Endodermal cell (in vitro differentiated cells): Measurements from ENCODE around the gene PDE7B. TPM values are rescaled to one million over a fixed set of nuclear protein-coding genes. Genes with fewer than 3 reads are reported as not detected.

ENCODE experiments used
- DNase-seq: peaks from one replicate; pipeline ENCODE4 v3.0.0-alpha.2; 2017
- H3K27ac ChIP-seq: 2 replicates; pipeline ENCODE4 v1.5.1; 2013; ENCODE audit warnings: mild to moderate bottlenecking, low read depth, low read length, moderate library complexity
- H3K27me3 ChIP-seq: 2 replicates; pipeline ENCODE4 v1.6.1; 2013; ENCODE audit warnings: mild to moderate bottlenecking, low read length, moderate library complexity; ENCODE audit not compliant: insufficient read depth, control insufficient read depth, poor library complexity, severe bottlenecking
- H3K36me3 ChIP-seq: 2 replicates; pipeline ENCODE4 v1.7.0; 2013; ENCODE audit warnings: mild to moderate bottlenecking, low read length, moderate library complexity; ENCODE audit not compliant: control insufficient read depth, insufficient read depth
- H3K4me1 ChIP-seq: one replicate; pipeline ENCODE4 v1.7.0; 2013; ENCODE audit warnings: low read length; ENCODE audit not compliant: control insufficient read depth, insufficient read depth
- H3K4me3 ChIP-seq: 2 replicates; pipeline ENCODE4 v1.5.1; 2013; ENCODE audit warnings: mild to moderate bottlenecking, low read length, moderate library complexity
- H3K9ac ChIP-seq: 2 replicates; pipeline ENCODE4 v1.6.1; 2013; ENCODE audit warnings: mild to moderate bottlenecking, low read length, moderate library complexity; ENCODE audit not compliant: poor library complexity, severe bottlenecking; ENCODE audit errors: extremely low read depth
- H3K9me3 ChIP-seq: 2 replicates; pipeline ENCODE4 v1.6.1; 2013; ENCODE audit warnings: mild to moderate bottlenecking, low read length, moderate library complexity; ENCODE audit not compliant: control insufficient read depth
- H3K27ac Mint-ChIP-seq: 2 replicates; pipeline ENCODE4 v1.8.0; 2020; ENCODE audit warnings: mixed read lengths
- H3K27me3 Mint-ChIP-seq: 2 replicates; pipeline ENCODE4 v1.8.0; 2021; ENCODE audit warnings: mild to moderate bottlenecking, mixed read lengths; ENCODE audit not compliant: insufficient read depth
- H3K36me3 Mint-ChIP-seq: 2 replicates; pipeline ENCODE4 v1.8.0; 2020; ENCODE audit warnings: low read depth, mixed read lengths
- H3K4me1 Mint-ChIP-seq: 2 replicates; pipeline ENCODE4 v1.8.0; 2020; ENCODE audit warnings: mixed read lengths
- H3K4me3 Mint-ChIP-seq: 2 replicates; pipeline ENCODE4 v1.8.0; 2020; ENCODE audit warnings: mild to moderate bottlenecking, moderate library complexity, mixed read lengths
- H3K9me3 Mint-ChIP-seq: 2 replicates; pipeline ENCODE4 v1.8.0; 2020; ENCODE audit warnings: mild to moderate bottlenecking, mixed read lengths
- CTCF ChIP-seq: fragments of 200-600 bp; sonication (generic); conservative IDR thresholded peaks from 2 replicates; pipeline ENCODE4 v1.5.0; 2021; ENCODE audit warnings: antibody characterized with exemption, mild to moderate bottlenecking
- WGBS, 2 experiments: methylation state at CpG; one replicate each; pipeline versions ENCODE4 v1.1.5 to v1.1.7; 2013; ENCODE audit warnings: missing lambda C conversion rate in 2 of 2, mixed read lengths in 1 of 2; ENCODE audit not compliant: insufficient coverage in 1 of 2, insufficient read length in 1 of 2; 5-methylcytosine and 5-hydroxymethylcytosine counted together
- total RNA-seq, 2 donors: library from RNA; stranded (reverse); fragmentation: NEBNext Ultra II Directional in 1 of 2; extraction: Animal tissue kit (Norgen Biotek cat#: 25700) in 1 of 2; gene quantifications; 2 replicates in 1 of 2; 3 replicates in 1 of 2; pipeline ENCODE4 v1.2.1, GENCODE V29; 2021

PDE7B gene
- total RNA-seq, 2 donors from 2014 or later = 0.26 TPM; not detected in 1

- Mint-ChIP-seq H3K4me1 (no peaks in the 10 kb centered on the region), H3K27me3 (no peaks in the 10 kb centered on the region), H3K9me3 (no peaks in the 10 kb centered on the region), H3K36me3 (no peaks in the 10 kb centered on the region), H3K27ac (no peak overlapping the region), H3K4me3 (no peak overlapping the region)
- H3K9ac ChIP-seq = no peak overlapping the region
- H3K36me3 ChIP-seq = no peaks in the 10 kb centered on the region
- no peaks in the 10 kb centered on the region for H3K4me1 ChIP-seq
- WGBS, 2 experiments = 90 to 100% methylated on average over 2 of the region's 2 CpGs
- no peak for DNase-seq
- no peak for TF ChIP-seq CTCF
- H3K9me3 ChIP-seq = no peaks in the 10 kb centered on the region
- H3K4me3 ChIP-seq = no peak overlapping the region
- H3K27ac ChIP-seq = no peak overlapping the region
- H3K27me3 ChIP-seq = no peaks in the 10 kb centered on the region
Measured at GRCh38 chr6:136025736-136026135, 174.2 kb downstream of the PDE7B start.

- Mint-ChIP-seq H3K4me3 (no peak overlapping the region), H3K9me3 (no peaks in the 10 kb centered on the region), H3K27ac (no peak overlapping the region), H3K36me3 (no peaks in the 10 kb centered on the region), H3K4me1 (no peaks in the 10 kb centered on the region), H3K27me3 (no peaks in the 10 kb centered on the region)
- no peak for DNase-seq
- Histone ChIP-seq H3K9me3 (no peaks in the 10 kb centered on the region), H3K27ac (no peak overlapping the region), H3K36me3 (no peaks in the 10 kb centered on the region), H3K9ac (no peak overlapping the region), H3K4me3 (no peak overlapping the region), H3K4me1 (no peaks in the 10 kb centered on the region), H3K27me3 (no peaks in the 10 kb centered on the region)
- no peak for TF ChIP-seq CTCF
- WGBS, 2 experiments = 91 to 100% methylated on average over 1 to 3 of the region's 3 CpGs
Measured at GRCh38 chr6:136030131-136030530, 178.6 kb downstream of the PDE7B start.

GRCh38 chr6:136031982-136032381 lies 180.5 kb downstream of the PDE7B start:
- Histone ChIP-seq H3K9ac (no peak overlapping the region), H3K36me3 (no peaks in the 10 kb centered on the region), H3K4me1 (no peaks in the 10 kb centered on the region), H3K27ac (no peak overlapping the region), H3K27me3 (no peaks in the 10 kb centered on the region), H3K9me3 (no peaks in the 10 kb centered on the region), H3K4me3 (no peak overlapping the region)
- no peak overlapping the region for H3K4me3 Mint-ChIP-seq
- H3K36me3 Mint-ChIP-seq = no peaks in the 10 kb centered on the region
- H3K4me1 Mint-ChIP-seq = no peaks in the 10 kb centered on the region
- TF ChIP-seq CTCF = peak; percentile 53
- no peak overlapping the region for H3K27ac Mint-ChIP-seq
- no peaks in the 10 kb centered on the region for H3K27me3 Mint-ChIP-seq
- no peaks in the 10 kb centered on the region for H3K9me3 Mint-ChIP-seq
- DNase-seq = no peak
